GM06990 (cell line): ENCODE measurements around the gene GABARAP.
A peak's percentile ranks its signal among the peaks of the same experiment; 100 is the strongest.

Experiments
- DNase-seq: peaks from one replicate; pipeline ENCODE4 v3.0.0-alpha.2; 2011; ENCODE audit not compliant: insufficient read length; ENCODE audit errors: extremely low read depth
- H3K27me3 ChIP-seq: replicated peaks from 2 replicates; pipeline ENCODE4 v1.6.0; 2011; ENCODE audit warnings: low read length; ENCODE audit not compliant: control insufficient read depth, insufficient read depth
- H3K36me3 ChIP-seq: 2 replicates; pipeline ENCODE4 v1.5.1; 2011; ENCODE audit warnings: low read length; ENCODE audit not compliant: control insufficient read depth, insufficient read depth
- H3K4me3 ChIP-seq: replicated peaks from 2 replicates; pipeline ENCODE4 v1.5.1; 2011; ENCODE audit warnings: low read depth, mild to moderate bottlenecking, control low read depth, low read length
- CTCF ChIP-seq: IDR thresholded peaks from 2 replicates; pipeline ENCODE4 v1.5.1; 2011; ENCODE audit warnings: low read length, control low read depth, mild to moderate bottlenecking, inconsistent platforms; ENCODE audit not compliant: insufficient read depth, poor library complexity, severe bottlenecking

Gene GABARAP

DNA sequence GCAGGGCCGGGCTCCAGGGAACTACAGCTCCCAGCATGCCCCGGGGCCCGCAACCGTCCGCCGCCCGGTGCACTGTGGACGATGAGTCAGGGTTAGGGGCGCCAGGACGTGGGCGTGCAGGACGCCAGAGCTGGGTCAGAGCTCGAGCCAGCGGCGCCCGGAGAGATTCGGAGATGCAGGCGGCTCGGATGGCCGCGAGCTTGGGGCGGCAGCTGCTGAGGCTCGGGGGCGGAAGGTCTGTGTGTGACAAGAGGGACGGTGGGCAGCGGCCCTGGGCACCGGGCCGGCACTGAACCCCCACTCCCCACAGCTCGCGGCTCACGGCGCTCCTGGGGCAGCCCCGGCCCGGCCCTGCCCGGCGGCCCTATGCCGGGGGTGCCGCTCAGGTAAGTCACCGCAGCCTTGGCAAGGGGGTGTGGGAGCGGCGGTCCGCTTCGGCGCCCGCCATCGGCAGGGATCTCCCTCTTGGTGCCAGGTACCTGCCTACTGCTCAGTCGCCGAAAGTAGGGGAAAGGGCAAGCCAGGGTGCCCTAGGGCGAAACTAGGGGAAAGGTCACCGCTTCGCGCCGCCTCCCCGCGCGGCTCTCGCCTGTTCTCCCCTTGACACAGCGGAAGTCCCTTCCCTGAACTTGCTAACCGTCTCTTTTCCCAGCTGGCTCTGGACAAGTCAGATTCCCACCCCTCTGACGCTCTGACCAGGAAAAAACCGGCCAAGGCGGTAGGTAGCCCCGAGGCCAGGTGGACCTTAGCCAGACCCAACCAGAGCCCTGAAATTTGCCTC is 22.2 kb downstream of the GABARAP start, which contains the start of the genes ACADVL and DLG4:
Gene ACADVL (plus strand): TSS at position 127 of the 781 bp plus-strand sequence. CDS start 47 bp downstream, at position 174.
Gene DLG4 (minus strand): TSS at position 25 of the 781 bp plus-strand sequence.
- no peak for TF ChIP-seq CTCF
- no peaks in the 10 kb centered on the region for H3K27me3 ChIP-seq
- H3K4me3 ChIP-seq: peak within 1 kb of the TSS; percentile 81
- H3K36me3 ChIP-seq: peaks cover 19% of the 10 kb centered on the region
- DNase-seq: peak; percentile 83

- DNase-seq: no peak
- H3K36me3 ChIP-seq: peaks cover 15% of the 10 kb centered on the region
- TF ChIP-seq CTCF: no peak
- H3K27me3 ChIP-seq: no peaks in the 10 kb centered on the region
- peak overlapping the region; percentile 81 for H3K4me3 ChIP-seq
Measured at GRCh38 chr17:7219229-7219811, 22.9 kb downstream of the GABARAP start.

DNA sequence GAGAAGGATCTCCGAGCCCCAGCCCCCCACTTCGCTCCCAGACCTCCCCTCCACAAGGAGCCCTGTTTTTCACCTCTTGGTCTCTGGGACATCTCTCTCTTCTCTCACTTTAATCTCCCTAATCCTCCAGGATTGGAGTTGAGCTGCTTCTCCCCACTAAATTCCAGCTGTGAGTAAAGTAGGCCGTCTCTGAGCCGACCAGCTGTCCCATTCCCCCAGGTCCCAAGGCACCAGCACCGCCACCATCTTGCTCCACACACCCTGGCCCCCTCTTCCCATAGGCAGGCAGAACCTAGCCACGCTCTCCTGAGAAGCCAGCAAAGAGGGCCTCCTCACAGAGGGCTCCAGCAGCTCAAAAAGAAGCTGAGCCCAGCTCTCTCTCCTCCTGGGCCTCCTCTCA is 23.5 kb downstream of the GABARAP start:
- no peaks in the 10 kb centered on the region for H3K27me3 ChIP-seq
- no peak overlapping the region for H3K4me3 ChIP-seq
- TF ChIP-seq CTCF: no peak
- peaks cover 11% of the 10 kb centered on the region for H3K36me3 ChIP-seq
- DNase-seq: no peak

DNA sequence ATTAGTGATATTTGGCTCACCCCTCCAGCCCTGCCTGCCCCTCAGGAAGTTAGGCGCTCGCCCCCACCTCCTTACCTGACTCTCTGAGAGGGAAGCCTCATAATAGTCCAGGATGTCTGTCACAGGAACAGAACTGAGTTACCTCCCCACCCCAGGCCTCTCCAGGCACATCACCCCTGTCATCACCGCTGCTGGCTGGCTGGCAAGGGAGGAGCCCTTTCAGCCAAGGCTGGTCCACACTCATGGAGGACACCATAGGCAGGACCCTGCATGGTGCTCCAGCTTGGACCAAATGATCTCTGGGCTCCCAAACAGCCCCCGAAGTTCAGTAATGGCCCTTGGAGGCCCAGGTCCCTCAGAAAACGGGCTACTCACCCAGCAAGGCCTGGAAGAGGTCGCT is 24.1 kb downstream of the GABARAP start:
- no peak overlapping the region for H3K4me3 ChIP-seq
- peaks cover 5% of the 10 kb centered on the region for H3K36me3 ChIP-seq
- DNase-seq: no peak
- H3K27me3 ChIP-seq: no peaks in the 10 kb centered on the region
- TF ChIP-seq CTCF: no peak

- Histone ChIP-seq H3K4me3 (no peak overlapping the region; the same call in none of the 2 replicates), H3K27me3 (no peaks in the 10 kb centered on the region), H3K36me3 (peaks cover 1% of the 10 kb centered on the region; the same call in 1 of the 2 replicates)
- no peak for TF ChIP-seq CTCF
- DNase-seq: no peak
Measured at GRCh38 chr17:7217113-7217987, 24.9 kb downstream of the GABARAP start.
